Measurements from ENCODE around the gene PTPRZ1.

DNA sequence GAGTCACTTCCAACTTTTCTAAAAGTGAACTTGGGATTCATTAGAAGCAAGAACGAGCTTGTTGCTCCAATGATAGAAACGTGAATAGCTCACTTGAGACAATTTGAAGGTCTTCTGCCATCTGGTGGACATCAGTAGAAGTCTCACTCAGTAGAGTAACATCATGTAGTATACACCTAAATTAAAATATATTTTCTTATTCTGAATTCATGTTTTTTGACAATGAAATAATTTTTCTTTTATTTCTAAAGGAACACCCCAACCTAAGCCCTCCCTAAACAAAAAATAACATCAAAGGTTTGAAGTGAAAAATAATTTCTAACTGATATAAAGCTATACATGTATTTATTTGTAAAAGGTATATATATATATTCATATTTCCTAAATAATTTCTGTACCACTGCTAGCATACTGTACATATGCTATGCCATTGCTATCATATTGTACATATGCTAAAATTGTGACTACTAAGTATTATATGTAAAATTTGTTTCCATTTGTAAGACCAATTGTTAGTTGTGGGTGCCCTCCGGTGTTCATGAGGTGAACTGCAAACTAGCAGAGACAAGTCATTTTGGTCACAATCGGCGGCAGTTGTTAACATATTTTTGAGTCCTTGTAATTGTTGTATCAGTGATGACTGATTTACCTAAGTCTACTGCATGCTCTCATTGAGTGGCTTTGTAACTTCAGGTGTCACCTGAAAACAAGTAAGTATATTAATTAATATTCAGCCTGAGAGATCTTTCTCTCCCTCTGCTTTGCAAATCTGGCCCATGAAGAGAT lies 121.9 kb downstream of the PTPRZ1 start:
- TF ChIP-seq, protein P1, sequence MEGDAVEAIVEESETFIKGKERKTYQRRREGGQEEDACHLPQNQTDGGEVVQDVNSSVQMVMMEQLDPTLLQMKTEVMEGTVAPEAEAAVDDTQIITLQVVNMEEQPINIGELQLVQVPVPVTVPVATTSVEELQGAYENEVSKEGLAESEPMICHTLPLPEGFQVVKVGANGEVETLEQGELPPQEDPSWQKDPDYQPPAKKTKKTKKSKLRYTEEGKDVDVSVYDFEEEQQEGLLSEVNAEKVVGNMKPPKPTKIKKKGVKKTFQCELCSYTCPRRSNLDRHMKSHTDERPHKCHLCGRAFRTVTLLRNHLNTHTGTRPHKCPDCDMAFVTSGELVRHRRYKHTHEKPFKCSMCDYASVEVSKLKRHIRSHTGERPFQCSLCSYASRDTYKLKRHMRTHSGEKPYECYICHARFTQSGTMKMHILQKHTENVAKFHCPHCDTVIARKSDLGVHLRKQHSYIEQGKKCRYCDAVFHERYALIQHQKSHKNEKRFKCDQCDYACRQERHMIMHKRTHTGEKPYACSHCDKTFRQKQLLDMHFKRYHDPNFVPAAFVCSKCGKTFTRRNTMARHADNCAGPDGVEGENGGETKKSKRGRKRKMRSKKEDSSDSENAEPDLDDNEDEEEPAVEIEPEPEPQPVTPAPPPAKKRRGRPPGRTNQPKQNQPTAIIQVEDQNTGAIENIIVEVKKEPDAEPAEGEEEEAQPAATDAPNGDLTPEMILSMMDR (IDR thresholded peaks at IDR 0.05 in 4 of 5, conservative IDR thresholded peaks at IDR 0.05 in 1 of 5): peak in 3 of 5 experiments; percentile 6 to 33 (median 15)
- no peak for TF ChIP-seq POLR2A (IDR thresholded peaks at IDR 0.05)
